PFSK-1 (cell line): ENCODE measurements around the gene KLHDC3.

Source experiments
- FOXP2 ChIP-seq: optimal IDR thresholded peaks from 2 replicates; pipeline ENCODE3; 2011; ENCODE audit warnings: borderline replicate concordance, control low read depth, inconsistent platforms; ENCODE audit not compliant: insufficient read depth; ENCODE audit errors: extremely low read length, extremely low read depth
- POLR2AphosphoS5 ChIP-seq: IDR thresholded peaks from 2 replicates; pipeline ENCODE4 v1.6.1; 2012; ENCODE audit warnings: low read depth, mild to moderate bottlenecking, control low read depth, low read length, moderate library complexity
- SIN3A ChIP-seq: IDR thresholded peaks from 2 replicates; pipeline ENCODE4 v1.6.1; 2012; ENCODE audit warnings: mild to moderate bottlenecking, low read length, moderate library complexity, borderline replicate concordance; ENCODE audit not compliant: insufficient read depth
- TAF1 ChIP-seq: IDR thresholded peaks from 2 replicates; pipeline ENCODE4 v1.6.1; 2012; ENCODE audit warnings: low read length, control low read depth, borderline replicate concordance; ENCODE audit not compliant: insufficient read depth
- TF ChIP-seq, protein P1 (sequence below), 2 experiments: IDR thresholded peaks; 2 replicates each; pipeline versions ENCODE4 v1.6.1 to v1.8.0; 2011 to 2012; ENCODE audit warnings: low read depth in 2 of 2, low read length in 2 of 2, control low read depth in 1 of 2, inconsistent platforms in 1 of 2, mild to moderate bottlenecking in 1 of 2, moderate library complexity in 1 of 2; ENCODE audit not compliant: insufficient read depth in 1 of 2

DNA sequence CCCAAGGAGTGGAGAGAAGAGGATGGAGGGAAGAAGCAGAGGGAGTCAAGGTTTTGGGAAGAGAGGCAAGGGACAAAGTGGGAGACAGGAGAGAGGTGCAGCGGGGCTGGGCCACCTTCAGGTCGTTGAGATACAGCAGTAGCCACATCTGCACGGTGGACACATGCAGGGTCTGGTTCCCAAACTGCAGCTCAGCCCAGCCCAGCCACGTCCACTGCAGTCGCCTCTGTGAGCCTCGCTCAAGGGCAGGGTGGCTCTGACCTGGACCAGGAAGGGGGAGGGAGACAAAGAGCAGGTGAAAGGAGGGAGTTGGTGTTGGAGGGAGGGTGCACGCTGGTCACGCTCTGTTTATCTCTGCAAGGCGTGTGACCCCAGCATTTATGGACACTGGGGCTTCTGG lies 24.7 kb downstream of the KLHDC3 start:
- no peak for TF ChIP-seq TAF1
- TF ChIP-seq POLR2AphosphoS5: no peak
- no peak for TF ChIP-seq SIN3A
- TF ChIP-seq, protein P1, sequence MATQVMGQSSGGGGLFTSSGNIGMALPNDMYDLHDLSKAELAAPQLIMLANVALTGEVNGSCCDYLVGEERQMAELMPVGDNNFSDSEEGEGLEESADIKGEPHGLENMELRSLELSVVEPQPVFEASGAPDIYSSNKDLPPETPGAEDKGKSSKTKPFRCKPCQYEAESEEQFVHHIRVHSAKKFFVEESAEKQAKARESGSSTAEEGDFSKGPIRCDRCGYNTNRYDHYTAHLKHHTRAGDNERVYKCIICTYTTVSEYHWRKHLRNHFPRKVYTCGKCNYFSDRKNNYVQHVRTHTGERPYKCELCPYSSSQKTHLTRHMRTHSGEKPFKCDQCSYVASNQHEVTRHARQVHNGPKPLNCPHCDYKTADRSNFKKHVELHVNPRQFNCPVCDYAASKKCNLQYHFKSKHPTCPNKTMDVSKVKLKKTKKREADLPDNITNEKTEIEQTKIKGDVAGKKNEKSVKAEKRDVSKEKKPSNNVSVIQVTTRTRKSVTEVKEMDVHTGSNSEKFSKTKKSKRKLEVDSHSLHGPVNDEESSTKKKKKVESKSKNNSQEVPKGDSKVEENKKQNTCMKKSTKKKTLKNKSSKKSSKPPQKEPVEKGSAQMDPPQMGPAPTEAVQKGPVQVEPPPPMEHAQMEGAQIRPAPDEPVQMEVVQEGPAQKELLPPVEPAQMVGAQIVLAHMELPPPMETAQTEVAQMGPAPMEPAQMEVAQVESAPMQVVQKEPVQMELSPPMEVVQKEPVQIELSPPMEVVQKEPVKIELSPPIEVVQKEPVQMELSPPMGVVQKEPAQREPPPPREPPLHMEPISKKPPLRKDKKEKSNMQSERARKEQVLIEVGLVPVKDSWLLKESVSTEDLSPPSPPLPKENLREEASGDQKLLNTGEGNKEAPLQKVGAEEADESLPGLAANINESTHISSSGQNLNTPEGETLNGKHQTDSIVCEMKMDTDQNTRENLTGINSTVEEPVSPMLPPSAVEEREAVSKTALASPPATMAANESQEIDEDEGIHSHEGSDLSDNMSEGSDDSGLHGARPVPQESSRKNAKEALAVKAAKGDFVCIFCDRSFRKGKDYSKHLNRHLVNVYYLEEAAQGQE (IDR thresholded peaks at IDR 0.05; ENCODE audit: insufficient read depth in 1 of 2, low read depth in 2 of 2, low read length in 2 of 2): no peak
- no peak for TF ChIP-seq FOXP2
